Heart right ventricle (tissue), 16 donors: ENCODE measurements around the gene BRAF. TPM values are rescaled to one million over a fixed set of nuclear protein-coding genes. Genes with fewer than 3 reads are reported as not detected.

ENCODE experiments used
- ATAC-seq, 8 donors: fragments of 200-7000 bp; cut with Tn5 transposase; one replicate each; pipeline ENCODE4 v1.9.1; 2020; ENCODE audit warnings: mild to moderate bottlenecking in 8 of 8, moderate library complexity in 8 of 8, moderate number of reproducible peaks in 1 of 8
- DNase-seq, 2 donors: peaks; one replicate each; pipeline ENCODE4 v3.0.0-alpha.2; 2020
- H3K27ac ChIP-seq, 10 donors: fragments of 200-600 bp; sonication (generic) in 2 of 10; one replicate each; pipeline versions ENCODE4 v1.5.0 to v1.8.0; 2020 to 2022; ENCODE audit warnings: mild to moderate bottlenecking in 3 of 10
- H3K27me3 ChIP-seq, 7 donors: fragments of 200-600 bp; one replicate each; pipeline ENCODE4 v1.8.0; 2021 to 2022; ENCODE audit warnings: mild to moderate bottlenecking in 2 of 7
- H3K36me3 ChIP-seq, 9 donors: fragments of 200-600 bp; sonication (generic) in 1 of 9; one replicate each; pipeline versions ENCODE4 v1.5.0 to v1.8.0; 2020 to 2022; ENCODE audit warnings: mild to moderate bottlenecking in 2 of 9
- H3K4me1 ChIP-seq, 9 donors: fragments of 200-600 bp; sonication (generic) in 1 of 9; one replicate each; pipeline versions ENCODE4 v1.5.0 to v1.8.0; 2020 to 2022; ENCODE audit warnings: mild to moderate bottlenecking in 4 of 9
- H3K4me3 ChIP-seq, 10 donors: fragments of 200-600 bp; sonication (generic) in 2 of 10; one replicate each; pipeline versions ENCODE4 v1.5.0 to v1.8.0; 2020 to 2022; ENCODE audit warnings: mild to moderate bottlenecking in 7 of 10, moderate library complexity in 2 of 10
- H3K9me3 ChIP-seq, 11 donors: fragments of 200-600 bp in 10 of 11; sonication (generic) in 2 of 11; one replicate each; pipeline versions ENCODE4 v1.5.0 to v1.8.0; 2013 to 2022; ENCODE audit warnings: mild to moderate bottlenecking in 2 of 11, control low read depth in 1 of 11, moderate library complexity in 1 of 11
- WGBS, 2 donors: extraction: QIAGEN DNeasy Blood & Tissue Kit; methylation state at CpG; one replicate each; pipeline ENCODE4 v1.1.7; 2013; ENCODE audit warnings: inconsistent platforms in 1 of 2; 5-methylcytosine and 5-hydroxymethylcytosine counted together
- intact Hi-C, 10 donors: fragments of 100-400 bp; cut with DNase I; formaldehyde crosslinking; loops; one replicate each; pipeline versions ENCODE4 v1.11.1 to v1.14.2; 2022
- polyA plus RNA-seq, 2 donors: library from polyadenylated mRNA; stranded (reverse); fragments of 200-250 nt; gene quantifications; one replicate each; pipeline ENCODE4 v1.2.3, GENCODE V29; 2013
- total RNA-seq, 10 donors: library from RNA; stranded (reverse); fragmentation: NEBNext Ultra II Directional in 3 of 10; extraction: Animal tissue kit (Norgen Biotek cat#: 25700) in 3 of 10; gene quantifications; one replicate each; pipeline versions ENCODE4 v1.2.1 to v1.2.4, GENCODE V29; 2021 to 2023
- TF ChIP-seq, protein P1 (sequence below), 9 donors: fragments of 200-600 bp; sonication (generic) in 2 of 9; IDR thresholded peaks; one replicate each; pipeline versions ENCODE4 v1.5.0 to v1.8.0; 2021 to 2022; ENCODE audit warnings: antibody characterized with exemption in 9 of 9, mild to moderate bottlenecking in 5 of 9, moderate library complexity in 1 of 9
- donor health status: Arrhythmogenic right ventricular cardiomyopathy.
- donor health status: ischemic (EF 13 %, LVEDD 7.1; RV severe dilation, severe dysfunction).
- donor health status: healthy with polysubstance abuse.
- donor health status: DM: no; HTN: yes; CAD: no.
- donor health status: DM: no; HTN: no; CAD: no.
- donor health status: ischemic (EF 25% LVEDD 6.9; RV normal size, moderate dysfunction).
- donor health status: ischemic (EF 25% LVEDD 5.7; RV mildly dilated, moderate dysfunction).
- donor health status: healthy.
- donor health status: DM: yes; HTN: yes; CAD: no.
- donor health status: Ischemic cardiomyopathy.
- donor health status: ischemic (EF 35%, LVEDD 5.7; RV mildly dilated, moderate dysfunction).
- donor health status: nonischemic (EF 11% LVEDD 7.7; RV severe dilation, severe dysfunction).
- donor health status: DM: yes; HTN: yes; CAD: no.
- donor health status: PGD.
- donor health status: ischemic (EF 29% LVEDD 5.4; RV normal size, mild dysfunction).
- donor health status: nonischemic (EF 23%, LVEDD 6.1; RV moderate dilation, normal function).

Gene BRAF
- total and polyA plus RNA-seq, 12 donors = 3.8 to 36.8 (median 23.2) TPM

GRCh38 chr7:140707132-140707531 lies 217.6 kb downstream of the BRAF start:
- WGBS, 2 donors = 88 to 95% methylated on average over 5 of the region's 5 CpGs
- peaks cover 0 to 58% (median 28%) of the 10 kb centered on the region in 9 donors for H3K36me3 ChIP-seq
- intact Hi-C loops = no loop called here

DNA sequence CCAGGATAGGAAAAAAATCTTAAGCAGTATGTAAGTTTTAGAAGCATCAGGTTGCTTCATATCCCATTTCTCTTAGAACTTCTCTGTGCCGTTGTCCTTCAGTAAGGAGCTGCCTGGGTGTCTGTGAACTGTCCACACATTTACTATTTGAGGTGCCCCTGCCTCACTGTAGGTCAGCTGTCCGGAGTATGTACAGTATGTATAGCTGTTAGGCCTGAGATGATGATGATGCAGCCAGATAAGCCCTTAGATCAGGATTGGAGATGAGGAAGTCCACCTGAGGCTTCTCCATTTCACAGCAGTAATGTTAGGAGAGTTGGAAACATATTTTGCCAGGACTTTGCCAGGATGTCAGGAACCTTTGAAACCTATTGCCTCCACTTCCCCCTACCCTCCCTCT lies 220.5 kb downstream of the BRAF start:
- Histone ChIP-seq H3K27me3 (no peaks in the 10 kb centered on the region), H3K4me3 (no peak overlapping the region), H3K27ac (no peak overlapping the region), H3K9me3 (no peaks in the 10 kb centered on the region), H3K36me3 (peaks cover 0 to 62% (median 28%) of the 10 kb centered on the region in 9 donors), H3K4me1 (peaks cover 0 to 5% (median 0%) of the 10 kb centered on the region in 9 donors)
- ATAC-seq (no peak), DNase-seq (no peak)
- TF ChIP-seq, protein P1, sequence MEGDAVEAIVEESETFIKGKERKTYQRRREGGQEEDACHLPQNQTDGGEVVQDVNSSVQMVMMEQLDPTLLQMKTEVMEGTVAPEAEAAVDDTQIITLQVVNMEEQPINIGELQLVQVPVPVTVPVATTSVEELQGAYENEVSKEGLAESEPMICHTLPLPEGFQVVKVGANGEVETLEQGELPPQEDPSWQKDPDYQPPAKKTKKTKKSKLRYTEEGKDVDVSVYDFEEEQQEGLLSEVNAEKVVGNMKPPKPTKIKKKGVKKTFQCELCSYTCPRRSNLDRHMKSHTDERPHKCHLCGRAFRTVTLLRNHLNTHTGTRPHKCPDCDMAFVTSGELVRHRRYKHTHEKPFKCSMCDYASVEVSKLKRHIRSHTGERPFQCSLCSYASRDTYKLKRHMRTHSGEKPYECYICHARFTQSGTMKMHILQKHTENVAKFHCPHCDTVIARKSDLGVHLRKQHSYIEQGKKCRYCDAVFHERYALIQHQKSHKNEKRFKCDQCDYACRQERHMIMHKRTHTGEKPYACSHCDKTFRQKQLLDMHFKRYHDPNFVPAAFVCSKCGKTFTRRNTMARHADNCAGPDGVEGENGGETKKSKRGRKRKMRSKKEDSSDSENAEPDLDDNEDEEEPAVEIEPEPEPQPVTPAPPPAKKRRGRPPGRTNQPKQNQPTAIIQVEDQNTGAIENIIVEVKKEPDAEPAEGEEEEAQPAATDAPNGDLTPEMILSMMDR (IDR thresholded peaks at IDR 0.05) = no peak
- intact Hi-C loops = no loop called here
- 89 to 93% methylated on average over 2 of the region's 2 CpGs for WGBS, 2 donors

More at GRCh38 chr7:140707132-140707531, 217.6 kb downstream of the BRAF start:
- no peaks in the 10 kb centered on the region for H3K4me1 ChIP-seq
- peak in 1 of 8 donors; percentile 35 for ATAC-seq
- TF ChIP-seq, protein P1 (IDR thresholded peaks at IDR 0.05) = no peak
- no peak for DNase-seq
- no peak overlapping the region for H3K27ac ChIP-seq
- H3K9me3 ChIP-seq = peaks cover 0 to 3% (median 0%) of the 10 kb centered on the region in 11 donors
- H3K27me3 ChIP-seq = no peaks in the 10 kb centered on the region
- H3K4me3 ChIP-seq = no peak overlapping the region

DNA sequence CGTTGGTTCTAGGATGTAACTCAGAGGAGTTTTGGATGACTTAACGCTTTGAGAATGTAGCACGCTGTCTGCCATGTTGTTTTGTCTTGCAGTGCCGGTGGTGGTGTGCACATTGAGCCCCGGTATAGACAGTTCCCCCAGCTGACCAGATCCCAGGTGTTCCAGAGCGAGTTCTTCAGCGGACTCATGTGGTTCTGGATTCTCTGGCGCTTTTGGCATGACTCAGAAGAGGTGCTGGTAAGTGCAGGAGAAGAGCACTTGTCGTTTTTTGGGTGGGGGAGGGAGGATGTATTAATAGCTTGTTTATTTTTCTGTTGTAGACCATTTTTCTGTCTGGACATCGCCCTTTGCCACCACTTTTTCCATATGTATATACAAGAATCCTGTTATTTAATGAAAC lies 222.0 kb downstream of the BRAF start:
- Histone ChIP-seq H3K4me1 (peaks cover 2 to 19% (median 14%) of the 10 kb centered on the region in 9 donors), H3K4me3 (no peak overlapping the region), H3K27ac (no peak overlapping the region), H3K9me3 (no peaks in the 10 kb centered on the region), H3K36me3 (peaks cover 0 to 56% (median 28%) of the 10 kb centered on the region in 9 donors), H3K27me3 (no peaks in the 10 kb centered on the region)
- TF ChIP-seq, protein P1 (IDR thresholded peaks at IDR 0.05) = no peak
- DNase-seq (no peak), ATAC-seq (peak in 1 of 8 donors; percentile 18)
- WGBS, 2 donors = 88 to 89% methylated on average over 10 of the region's 10 CpGs
- intact Hi-C loops = no loop called here

DNA sequence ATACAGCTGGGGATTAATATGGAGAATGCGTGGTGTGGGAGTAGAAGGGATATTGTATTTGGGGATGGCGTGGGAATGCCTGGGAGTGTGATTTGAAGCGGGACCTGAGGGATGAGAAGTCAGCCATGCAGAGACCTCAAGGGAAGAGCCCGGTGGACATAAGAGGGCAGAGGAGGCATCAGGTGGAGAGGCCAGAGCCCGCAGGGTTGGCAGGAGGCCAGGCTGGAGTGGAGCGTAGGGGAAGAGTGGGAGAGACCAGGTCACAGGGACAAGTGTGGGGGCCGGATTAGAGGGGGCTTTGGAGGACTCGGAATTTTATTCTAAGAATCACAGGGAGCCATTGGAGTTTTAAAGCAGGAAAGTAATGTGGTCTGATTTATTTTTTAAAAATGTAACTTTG lies 226.3 kb downstream of the BRAF start:
- Histone ChIP-seq H3K27ac (no peak overlapping the region), H3K4me1 (peaks cover 5 to 31% (median 27%) of the 10 kb centered on the region in 9 donors), H3K9me3 (no peaks in the 10 kb centered on the region), H3K36me3 (peaks cover 0 to 17% (median 2%) of the 10 kb centered on the region in 9 donors), H3K27me3 (no peaks in the 10 kb centered on the region), H3K4me3 (peak overlapping the region in 2 of 10 donors; percentile 72 to 78)
- DNase-seq = peak in 1 of 2 donors; percentile 58
- WGBS, 2 donors = 61 to 76% methylated on average over 8 of the region's 8 CpGs
- intact Hi-C loops = loop anchor here in 3 of 10 donors (5.0 to 10.0 kb wide), 3 partner anchors 224 to 316 kb away; partner anchors contain the start of genes BRAF (in 2 of the 3) and MRPS33 (in 1 of the 3)
- no peak for ATAC-seq
- TF ChIP-seq, protein P1 (IDR thresholded peaks at IDR 0.05) = no peak
